Measurements from ENCODE around the gene RPS27L. TPM values are rescaled to one million over a fixed set of nuclear protein-coding genes. Genes with fewer than 3 reads are reported as not detected.

The RPS27L gene
- polyA plus RNA-seq, 2 of the 4 experiments (the other 2 are of a cell fraction), result 609 to 748 TPM

DNA sequence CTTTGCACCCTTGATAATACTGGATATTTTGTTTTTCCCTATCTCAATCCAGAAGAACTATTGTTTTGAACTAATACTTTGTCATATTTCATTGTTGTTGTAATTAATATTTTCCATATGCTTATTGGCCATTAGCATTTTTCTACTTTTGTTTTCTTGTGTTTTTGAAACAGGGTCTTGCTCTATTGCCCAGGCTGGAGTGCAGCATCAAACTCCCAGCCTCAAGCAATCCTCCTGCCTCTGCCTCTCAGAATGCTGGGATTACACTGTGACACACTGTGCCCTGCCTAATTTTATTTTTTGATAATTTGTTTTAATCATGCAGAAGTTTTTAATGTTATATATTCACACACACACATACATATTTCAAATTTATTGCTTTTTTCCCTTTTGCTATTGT lies 3.4 kb upstream of the RPS27L start:
- FAIRE-seq (no peak), ATAC-seq (no peak), DNase-seq (ENCODE audit: low read depth in 1 of 2, low spot score in 1 of 2) (no peak)
- POLR2A ChIA-PET, result no interaction called here
- Histone ChIP-seq H3K9me3 (no peaks in the 10 kb centered on the region; the same call in 2 of the 3 replicates), H3K4me1 (peaks cover 7% of the 10 kb centered on the region; the same call in 2 of the 3 replicates), H3K4me2 (no peak overlapping the region), H3K27ac (no peak overlapping the region), H3K4me3 (no peak overlapping the region)
- CTCF ChIA-PET, result interaction anchor here (0.9 kb wide), 1 partner anchor 907 kb away, joined by 3 read pairs; no protein-coding TSS in a partner anchor
- no peak for TF ChIP-seq HDAC2 (IDR thresholded peaks at IDR 0.05)
- TF ChIP-seq GATA3 (IDR thresholded peaks at IDR 0.05; ENCODE audit: borderline replicate concordance), result no peak
- no peak for TF ChIP-seq CBX8 (IDR thresholded peaks at IDR 0.05)
- no peak for TF ChIP-seq JUN (IDR thresholded peaks at IDR 0.05)
- no peak for TF ChIP-seq ZSCAN20 (CRISPR knock-in tag; IDR thresholded peaks at IDR 0.05)
- TF ChIP-seq HOXB5 (CRISPR knock-in tag; IDR thresholded peaks at IDR 0.05), result no peak
- TF ChIP-seq, protein P1, sequence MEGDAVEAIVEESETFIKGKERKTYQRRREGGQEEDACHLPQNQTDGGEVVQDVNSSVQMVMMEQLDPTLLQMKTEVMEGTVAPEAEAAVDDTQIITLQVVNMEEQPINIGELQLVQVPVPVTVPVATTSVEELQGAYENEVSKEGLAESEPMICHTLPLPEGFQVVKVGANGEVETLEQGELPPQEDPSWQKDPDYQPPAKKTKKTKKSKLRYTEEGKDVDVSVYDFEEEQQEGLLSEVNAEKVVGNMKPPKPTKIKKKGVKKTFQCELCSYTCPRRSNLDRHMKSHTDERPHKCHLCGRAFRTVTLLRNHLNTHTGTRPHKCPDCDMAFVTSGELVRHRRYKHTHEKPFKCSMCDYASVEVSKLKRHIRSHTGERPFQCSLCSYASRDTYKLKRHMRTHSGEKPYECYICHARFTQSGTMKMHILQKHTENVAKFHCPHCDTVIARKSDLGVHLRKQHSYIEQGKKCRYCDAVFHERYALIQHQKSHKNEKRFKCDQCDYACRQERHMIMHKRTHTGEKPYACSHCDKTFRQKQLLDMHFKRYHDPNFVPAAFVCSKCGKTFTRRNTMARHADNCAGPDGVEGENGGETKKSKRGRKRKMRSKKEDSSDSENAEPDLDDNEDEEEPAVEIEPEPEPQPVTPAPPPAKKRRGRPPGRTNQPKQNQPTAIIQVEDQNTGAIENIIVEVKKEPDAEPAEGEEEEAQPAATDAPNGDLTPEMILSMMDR (IDR thresholded peaks at IDR 0.05), result no peak

DNA sequence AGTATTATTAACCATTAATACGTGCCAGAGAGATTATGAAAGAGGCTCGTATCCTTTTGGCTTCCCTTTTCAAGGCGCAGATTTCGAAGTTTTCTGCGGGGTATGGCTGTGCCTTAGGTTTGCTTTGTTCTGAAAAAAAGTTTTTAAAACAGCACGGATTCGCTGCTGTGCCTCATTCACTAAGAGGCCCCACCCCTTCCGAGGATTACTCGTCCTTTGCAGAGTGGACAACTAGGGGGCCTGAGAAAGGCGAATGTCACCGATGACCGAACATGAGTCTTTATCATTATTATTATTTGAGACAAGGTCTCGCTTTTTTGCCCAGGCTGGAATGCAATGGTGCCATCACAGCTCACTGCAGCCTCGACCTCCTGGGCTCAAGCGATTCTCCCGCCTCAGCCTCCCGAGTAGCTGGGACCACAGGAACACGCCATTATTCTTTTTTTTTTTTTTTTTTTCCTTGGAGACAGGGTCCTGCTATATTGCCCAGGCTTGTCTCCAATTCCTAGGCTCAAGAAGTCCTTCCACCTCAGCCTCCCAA lies 684 bp upstream of the RPS27L start:
- WGBS (ENCODE audit: missing lambda C conversion rate), result 8% methylated on average over 18 of the region's 18 CpGs
- no peaks in the 10 kb centered on the region for H3K9me3 ChIP-seq
- H3K27ac ChIP-seq, result peak overlapping the region; percentile 95 to 98
- peaks cover 32% of the 10 kb centered on the region for H3K4me1 ChIP-seq
- ChIA-PET POLR2A (interaction anchor here (0.6 to 2.3 kb wide), 26 partner anchors 11 to 442 kb away, joined by 3 to 24 read pairs (median 4); partner anchors contain the start of genes APH1B, RAB8B and USP3), CTCF (interaction anchor here (0.7 to 1.9 kb wide), 13 partner anchors 8 to 376 kb away, joined by 3 to 10 read pairs (median 3); partner anchors contain the start of gene APH1B)
- H3K4me3 ChIP-seq, result peak overlapping the region; percentile 74
- TF ChIP-seq ZFP36 (IDR thresholded peaks at IDR 0.05; ENCODE audit: borderline replicate concordance, partially characterized antibody) (no peak), POLR2A (IDR thresholded peaks at IDR 0.05; ENCODE audit: low read length) (peak; percentile 16; the same call in 1 of the 2 replicates), RAD21 (conservative IDR thresholded peaks at IDR 0.05 in 1 of 2, IDR thresholded peaks at IDR 0.05 in 1 of 2) (peak in 1 of 2 experiments; percentile 11; a peak in 2 of 5 replicates)
- peak overlapping the region; percentile 86 for H3K4me2 ChIP-seq
- peak; percentile 82 to 83 for ATAC-seq
- FAIRE-seq, result no peak
- peak; percentile 86 to 87 for DNase-seq (ENCODE audit: low read depth in 1 of 2, low spot score in 1 of 2)

DNA sequence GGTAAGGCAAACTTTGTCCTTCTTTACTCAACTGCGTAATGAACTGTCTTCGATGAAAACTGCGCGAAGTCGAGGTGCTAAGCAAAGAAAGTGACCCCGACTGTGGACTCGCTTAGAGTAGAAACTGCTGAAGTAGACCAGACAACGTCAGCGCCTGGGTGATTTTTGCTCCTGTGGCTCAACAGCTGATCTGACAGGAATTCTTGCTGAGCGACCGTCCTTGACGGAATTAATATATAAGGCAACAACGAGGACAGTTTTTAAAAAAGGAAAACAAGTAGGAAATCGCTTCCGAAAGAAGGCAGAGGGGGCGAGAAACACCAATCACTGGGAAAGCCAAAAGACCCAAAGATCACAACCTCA lies 541 bp downstream of the RPS27L start:
- Histone ChIP-seq H3K4me2 (peak overlapping the region; percentile 78), H3K9me3 (no peaks in the 10 kb centered on the region), H3K27ac (peak overlapping the region; percentile 95 to 98), H3K4me3 (peak overlapping the region; percentile 74), H3K4me1 (peaks cover 32% of the 10 kb centered on the region)
- ChIA-PET CTCF (interaction anchor here (0.7 to 1.9 kb wide), 9 partner anchors 10 to 374 kb away, joined by 3 to 10 read pairs (median 3); partner anchors contain the start of gene APH1B), POLR2A (interaction anchor here (0.9 to 2.3 kb wide), 26 partner anchors 10 to 444 kb away, joined by 3 to 24 read pairs (median 4); partner anchors contain the start of genes APH1B, RAB8B and USP3)
- TF ChIP-seq RAD21 (conservative IDR thresholded peaks at IDR 0.05 in 1 of 2, IDR thresholded peaks at IDR 0.05 in 1 of 2) (0 out of 5 replicates have a peak, but pooled peaks of 1 of the 2 experiments have one; percentile 6), GATA3 (IDR thresholded peaks at IDR 0.05; ENCODE audit: borderline replicate concordance) (peak; percentile 10; the same call in 1 of the 2 replicates), EHF (CRISPR knock-in tag; IDR thresholded peaks at IDR 0.05) (no peak)
- DNase-seq (ENCODE audit: low read depth in 1 of 2, low spot score in 1 of 2), result peak in 1 of 2 experiments; percentile 44
- no peak for FAIRE-seq
- peak; percentile 27 to 29; a peak in 4 of 6 replicates for ATAC-seq
- 2% methylated on average over 16 of the region's 16 CpGs for WGBS (ENCODE audit: missing lambda C conversion rate)

DNA sequence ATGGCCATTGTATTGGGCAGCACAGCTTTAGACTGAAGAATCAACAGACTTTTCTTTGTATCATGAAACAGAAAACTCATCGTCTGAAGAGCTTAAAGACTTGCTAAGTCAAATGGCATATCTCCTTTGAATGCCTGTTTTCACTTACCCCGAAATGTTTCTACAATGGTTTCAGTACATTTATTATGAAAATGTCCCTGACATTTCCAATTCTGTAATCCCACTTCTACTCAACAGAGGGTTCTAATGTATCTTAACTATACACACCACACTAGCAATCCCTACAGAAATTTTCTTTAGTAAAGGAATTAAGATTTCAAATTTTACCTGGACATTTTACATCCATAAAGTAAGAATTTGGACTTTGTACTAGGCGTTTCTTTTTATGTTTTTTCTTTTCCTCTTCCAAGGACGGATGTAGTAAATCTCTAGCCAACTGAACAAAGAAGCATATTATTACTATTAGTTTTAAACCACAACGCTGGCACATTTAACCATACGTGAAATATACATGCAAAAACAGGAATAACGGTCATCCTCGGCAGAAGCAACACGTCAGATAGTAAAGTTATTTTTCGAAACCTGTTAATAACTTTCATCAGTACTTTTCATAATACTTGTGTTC lies 1.1 kb downstream of the RPS27L start:
- ChIA-PET POLR2A (interaction anchor here (0.9 to 2.3 kb wide), 12 partner anchors 9 to 348 kb away, joined by 3 to 20 read pairs (median 6); partner anchors contain the start of gene USP3), CTCF (interaction anchor here (0.7 to 2.0 kb wide), 7 partner anchors 9 to 370 kb away, joined by 3 to 10 read pairs (median 3); no protein-coding TSS in a partner anchor)
- TF ChIP-seq RAD21 (conservative IDR thresholded peaks at IDR 0.05 in 1 of 2, IDR thresholded peaks at IDR 0.05 in 1 of 2), result peak in 1 of 2 experiments; percentile 7; a peak in 2 of 5 replicates
- TF ChIP-seq MAZ (IDR thresholded peaks at IDR 0.05; ENCODE audit: borderline replicate concordance, low read depth, low read length), result no peak
- TF ChIP-seq HOXA7 (CRISPR knock-in tag; IDR thresholded peaks at IDR 0.05), result 0 out of 2 replicates have a peak, but pooled peaks have one; percentile 28
- no peak for TF ChIP-seq ESRRA (IDR thresholded peaks at IDR 0.05; ENCODE audit: borderline replicate concordance, low read length)
- TF ChIP-seq, protein P2, sequence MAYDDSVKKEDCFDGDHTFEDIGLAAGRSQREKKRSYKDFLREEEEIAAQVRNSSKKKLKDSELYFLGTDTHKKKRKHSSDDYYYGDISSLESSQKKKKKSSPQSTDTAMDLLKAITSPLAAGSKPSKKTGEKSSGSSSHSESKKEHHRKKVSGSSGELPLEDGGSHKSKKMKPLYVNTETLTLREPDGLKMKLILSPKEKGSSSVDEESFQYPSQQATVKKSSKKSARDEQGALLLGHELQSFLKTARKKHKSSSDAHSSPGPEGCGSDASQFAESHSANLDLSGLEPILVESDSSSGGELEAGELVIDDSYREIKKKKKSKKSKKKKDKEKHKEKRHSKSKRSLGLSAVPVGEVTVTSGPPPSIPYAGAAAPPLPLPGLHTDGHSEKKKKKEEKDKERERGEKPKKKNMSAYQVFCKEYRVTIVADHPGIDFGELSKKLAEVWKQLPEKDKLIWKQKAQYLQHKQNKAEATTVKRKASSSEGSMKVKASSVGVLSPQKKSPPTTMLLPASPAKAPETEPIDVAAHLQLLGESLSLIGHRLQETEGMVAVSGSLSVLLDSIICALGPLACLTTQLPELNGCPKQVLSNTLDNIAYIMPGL (CRISPR knock-in tag; IDR thresholded peaks at IDR 0.05; ENCODE audit: borderline replicate concordance), result 0 out of 2 replicates have a peak, but pooled peaks have one; percentile 44
- TF ChIP-seq FOSL2 (IDR thresholded peaks at IDR 0.05), result no peak
- TF ChIP-seq FOSL2 (CRISPR knock-in tag; IDR thresholded peaks at IDR 0.05), result no peak
- no peak for TF ChIP-seq ZSCAN20 (CRISPR knock-in tag; IDR thresholded peaks at IDR 0.05)
- TF ChIP-seq, protein P3, sequence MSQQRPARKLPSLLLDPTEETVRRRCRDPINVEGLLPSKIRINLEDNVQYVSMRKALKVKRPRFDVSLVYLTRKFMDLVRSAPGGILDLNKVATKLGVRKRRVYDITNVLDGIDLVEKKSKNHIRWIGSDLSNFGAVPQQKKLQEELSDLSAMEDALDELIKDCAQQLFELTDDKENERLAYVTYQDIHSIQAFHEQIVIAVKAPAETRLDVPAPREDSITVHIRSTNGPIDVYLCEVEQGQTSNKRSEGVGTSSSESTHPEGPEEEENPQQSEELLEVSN (IDR thresholded peaks at IDR 0.05; ENCODE audit: borderline replicate concordance, low read depth), result no peak
- H3K9me3 ChIP-seq, result no peaks in the 10 kb centered on the region
- ATAC-seq, result no peak
- peak overlapping the region; percentile 74 for H3K4me3 ChIP-seq
- H3K4me1 ChIP-seq, result peaks cover 32% of the 10 kb centered on the region
- H3K4me2 ChIP-seq, result peak overlapping the region; percentile 78
- peak; percentile 63 for FAIRE-seq
- peak overlapping the region; percentile 95 to 98 for H3K27ac ChIP-seq
- DNase-seq (ENCODE audit: low read depth in 1 of 2, low spot score in 1 of 2), result no peak
- 2% methylated on average over 10 of the region's 10 CpGs for WGBS (ENCODE audit: missing lambda C conversion rate)
